ENCODE results near the gene EXOC3L4.
"Not testable (repeated sequence)": the region's sequence is repeated elsewhere in the genome, so short reads cannot be mapped to it uniquely, and the experiment has no call there.

EXOC3L4 gene

GRCh38 chr14:103094406-103095209, at the start of gene EXOC3L4:
EXOC3L4 (plus strand) TSS chr14:103094725; CDS start chr14:103100220, 5,495 bp downstream.
- DNase-seq (ENCODE audit: low read depth in 3 of 3), result no peak

- DNase-seq (ENCODE audit: low read depth in 3 of 3), result no peak
Observed at GRCh38 chr14:103045371-103045869, 49.1 kb upstream of the EXOC3L4 start.

GRCh38 chr14:103047453-103047852, 47.1 kb upstream of the EXOC3L4 start:
- DNase-seq (ENCODE audit: low read depth in 3 of 3), result not testable (repeated sequence)

GRCh38 chr14:103050935-103051334, 43.6 kb upstream of the EXOC3L4 start:
- no peak for DNase-seq (ENCODE audit: low read depth in 3 of 3)

- no peak for DNase-seq (ENCODE audit: low read depth in 3 of 3)
Observed at GRCh38 chr14:103052407-103052806, 42.1 kb upstream of the EXOC3L4 start.

GRCh38 chr14:103055695-103056094, 38.8 kb upstream of the EXOC3L4 start:
- no peak for DNase-seq (ENCODE audit: low read depth in 3 of 3)

- no peak for DNase-seq (ENCODE audit: low read depth in 3 of 3)
Observed at GRCh38 chr14:103056322-103057027, 38.0 kb upstream of the EXOC3L4 start.

- DNase-seq (ENCODE audit: low read depth in 3 of 3), result no peak
Observed at GRCh38 chr14:103057028-103057371, 37.5 kb upstream of the EXOC3L4 start.

- DNase-seq (ENCODE audit: low read depth in 3 of 3), result peak; percentile 16 to 40 (median 39)
Observed at GRCh38 chr14:103057372-103058163, 37.0 kb upstream of the EXOC3L4 start, which contains the start of gene CDC42BPB. CDC42BPB (minus strand) TSS chr14:103057549; CDS start chr14:103057173, 376 bp downstream.

GRCh38 chr14:103058164-103059055, 36.1 kb upstream of the EXOC3L4 start:
- DNase-seq (ENCODE audit: low read depth in 3 of 3), result no peak

GRCh38 chr14:103059556-103059955, 35.0 kb upstream of the EXOC3L4 start:
- DNase-seq (ENCODE audit: low read depth in 3 of 3), result no peak

- no peak for DNase-seq (ENCODE audit: low read depth in 3 of 3)
Observed at GRCh38 chr14:103061482-103061976, 33.0 kb upstream of the EXOC3L4 start.

- no peak for DNase-seq (ENCODE audit: low read depth in 3 of 3)
Observed at GRCh38 chr14:103064436-103064835, 30.1 kb upstream of the EXOC3L4 start.

- DNase-seq (ENCODE audit: low read depth in 3 of 3), result no peak
Observed at GRCh38 chr14:103064978-103065377, 29.5 kb upstream of the EXOC3L4 start.

- no peak for DNase-seq (ENCODE audit: low read depth in 3 of 3)
Observed at GRCh38 chr14:103065861-103066260, 28.7 kb upstream of the EXOC3L4 start.

- no peak for DNase-seq (ENCODE audit: low read depth in 3 of 3)
Observed at GRCh38 chr14:103066399-103066798, 28.1 kb upstream of the EXOC3L4 start.

- DNase-seq (ENCODE audit: low read depth in 3 of 3), result no peak
Observed at GRCh38 chr14:103067231-103067954, 27.1 kb upstream of the EXOC3L4 start.

- DNase-seq (ENCODE audit: low read depth in 3 of 3), result no peak
Observed at GRCh38 chr14:103068351-103069073, 26.0 kb upstream of the EXOC3L4 start.

GRCh38 chr14:103070263-103070885, 24.2 kb upstream of the EXOC3L4 start:
- DNase-seq (ENCODE audit: low read depth in 3 of 3), result no peak

Data from stimulated activated CD4-positive, alpha-beta T cell treated with anti-CD3 and anti-CD28 coated beads, TNF-alpha, amount 100 ng/mL, for 4 hours (primary cell).